Measurements from ENCODE around the gene AQP12A. TPM values are rescaled to one million over a fixed set of nuclear protein-coding genes. Genes with fewer than 3 reads are reported as not detected.

Gene AQP12A
- polyA plus RNA-seq, 1 donor (not counting 4 experiments of a cell fraction or from before 2014, with no cell fraction given) = not detected

DNA sequence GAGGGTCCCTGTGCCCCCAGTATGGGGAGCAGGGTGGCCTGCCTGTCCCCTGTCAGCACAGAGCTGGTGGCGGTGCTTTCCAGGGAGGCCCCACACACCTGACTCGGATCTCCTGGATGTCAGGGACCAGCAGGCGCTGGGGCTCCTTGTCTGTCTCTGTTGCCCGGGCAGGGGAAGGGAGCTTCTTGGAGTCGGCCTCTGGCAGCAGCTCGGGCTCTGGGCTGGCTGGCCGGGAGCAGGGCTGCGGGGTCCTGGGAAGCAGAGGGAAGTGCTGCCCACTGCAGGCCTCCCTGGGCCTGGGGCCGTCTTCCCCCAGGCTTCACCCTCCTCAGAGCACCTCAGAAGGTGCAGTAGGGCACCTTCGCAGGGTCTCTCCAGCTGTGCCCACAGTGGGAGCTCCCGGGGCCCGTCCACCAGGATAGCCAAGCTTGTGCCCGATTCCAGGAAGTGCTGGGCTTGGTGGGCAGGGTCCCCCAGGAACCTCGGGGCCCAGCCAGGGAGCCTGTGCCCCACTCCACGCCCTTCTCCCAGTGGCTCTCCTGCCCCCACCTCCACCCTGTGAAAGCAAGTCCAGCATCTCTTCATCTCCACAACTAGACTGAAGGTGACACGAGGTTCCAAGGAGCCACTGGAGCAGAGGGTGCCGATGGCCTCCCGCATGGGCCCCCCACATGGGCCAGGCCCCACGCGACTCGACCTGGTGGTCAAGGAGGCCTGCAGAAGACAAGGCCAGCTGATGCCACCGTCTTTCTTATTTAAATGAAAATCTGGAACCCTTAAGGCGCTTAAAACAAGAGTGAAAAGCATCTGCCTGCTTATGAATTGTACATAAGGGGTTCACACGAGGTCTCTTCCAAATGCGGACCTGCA lies 28.2 kb downstream of the AQP12A start:
- DNase-seq (ENCODE audit: low read depth, low spot score) (no peak), FAIRE-seq (no peak)
- H3K79me2 ChIP-seq (ENCODE audit: control insufficient read depth, insufficient read depth, low read length) = no peaks in the 10 kb centered on the region
- no peak overlapping the region for H3K27ac ChIP-seq (ENCODE audit: control insufficient read depth, insufficient read depth, low read length)
- no peaks in the 10 kb centered on the region for H3K9me3 ChIP-seq (ENCODE audit: control insufficient read depth, low read depth, low read length)
- H3K36me3 ChIP-seq (ENCODE audit: control insufficient read depth in 2 of 2, extremely low read depth in 1 of 2, insufficient read depth in 2 of 2, low read length in 2 of 2) = no peaks in the 10 kb centered on the region
- H2AFZ ChIP-seq (ENCODE audit: control insufficient read depth, low read length) = no peak overlapping the region
- H3K9me1 ChIP-seq (ENCODE audit: control insufficient read depth, extremely low read depth, insufficient read depth, low read length) = no peaks in the 10 kb centered on the region
- H3K4me1 ChIP-seq (ENCODE audit: control insufficient read depth, extremely low read depth, insufficient read depth, low read length) = no peaks in the 10 kb centered on the region
- no peaks in the 10 kb centered on the region for H4K20me1 ChIP-seq (ENCODE audit: control insufficient read depth, extremely low read depth, insufficient read depth, low read length)
- H3K4me3 ChIP-seq (ENCODE audit: control insufficient read depth in 2 of 3, extremely low read depth in 1 of 3, insufficient read depth in 2 of 3, low read depth in 1 of 3, low read length in 3 of 3) = no peak overlapping the region
- no peak overlapping the region for H3K9ac ChIP-seq (ENCODE audit: control insufficient read depth, extremely low read depth, insufficient read depth, low read length)
- peaks cover 5% of the 10 kb centered on the region for H3K27me3 ChIP-seq (ENCODE audit: control insufficient read depth, extremely low read depth, insufficient read depth, low read length)
- TF ChIP-seq, protein P1, sequence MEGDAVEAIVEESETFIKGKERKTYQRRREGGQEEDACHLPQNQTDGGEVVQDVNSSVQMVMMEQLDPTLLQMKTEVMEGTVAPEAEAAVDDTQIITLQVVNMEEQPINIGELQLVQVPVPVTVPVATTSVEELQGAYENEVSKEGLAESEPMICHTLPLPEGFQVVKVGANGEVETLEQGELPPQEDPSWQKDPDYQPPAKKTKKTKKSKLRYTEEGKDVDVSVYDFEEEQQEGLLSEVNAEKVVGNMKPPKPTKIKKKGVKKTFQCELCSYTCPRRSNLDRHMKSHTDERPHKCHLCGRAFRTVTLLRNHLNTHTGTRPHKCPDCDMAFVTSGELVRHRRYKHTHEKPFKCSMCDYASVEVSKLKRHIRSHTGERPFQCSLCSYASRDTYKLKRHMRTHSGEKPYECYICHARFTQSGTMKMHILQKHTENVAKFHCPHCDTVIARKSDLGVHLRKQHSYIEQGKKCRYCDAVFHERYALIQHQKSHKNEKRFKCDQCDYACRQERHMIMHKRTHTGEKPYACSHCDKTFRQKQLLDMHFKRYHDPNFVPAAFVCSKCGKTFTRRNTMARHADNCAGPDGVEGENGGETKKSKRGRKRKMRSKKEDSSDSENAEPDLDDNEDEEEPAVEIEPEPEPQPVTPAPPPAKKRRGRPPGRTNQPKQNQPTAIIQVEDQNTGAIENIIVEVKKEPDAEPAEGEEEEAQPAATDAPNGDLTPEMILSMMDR (optimal IDR thresholded peaks at IDR 0.05 in 1 of 3, IDR thresholded peaks at IDR 0.05 in 1 of 3, conservative IDR thresholded peaks at IDR 0.05 in 1 of 3; ENCODE audit: extremely low read depth in 1 of 3, insufficient read depth in 2 of 3, low read length in 3 of 3) = no peak
- TF ChIP-seq EZH2 (IDR thresholded peaks at IDR 0.05; ENCODE audit: low read length) = no peak
- no peak overlapping the region for H3K4me2 ChIP-seq (ENCODE audit: control insufficient read depth, extremely low read depth, insufficient read depth, low read depth, low read length)
- dilution Hi-C loops (cut with MboI; ENCODE audit: extremely low pct_ligation_motif_present, low sequenced_read_pairs) = no loop called here

DNA sequence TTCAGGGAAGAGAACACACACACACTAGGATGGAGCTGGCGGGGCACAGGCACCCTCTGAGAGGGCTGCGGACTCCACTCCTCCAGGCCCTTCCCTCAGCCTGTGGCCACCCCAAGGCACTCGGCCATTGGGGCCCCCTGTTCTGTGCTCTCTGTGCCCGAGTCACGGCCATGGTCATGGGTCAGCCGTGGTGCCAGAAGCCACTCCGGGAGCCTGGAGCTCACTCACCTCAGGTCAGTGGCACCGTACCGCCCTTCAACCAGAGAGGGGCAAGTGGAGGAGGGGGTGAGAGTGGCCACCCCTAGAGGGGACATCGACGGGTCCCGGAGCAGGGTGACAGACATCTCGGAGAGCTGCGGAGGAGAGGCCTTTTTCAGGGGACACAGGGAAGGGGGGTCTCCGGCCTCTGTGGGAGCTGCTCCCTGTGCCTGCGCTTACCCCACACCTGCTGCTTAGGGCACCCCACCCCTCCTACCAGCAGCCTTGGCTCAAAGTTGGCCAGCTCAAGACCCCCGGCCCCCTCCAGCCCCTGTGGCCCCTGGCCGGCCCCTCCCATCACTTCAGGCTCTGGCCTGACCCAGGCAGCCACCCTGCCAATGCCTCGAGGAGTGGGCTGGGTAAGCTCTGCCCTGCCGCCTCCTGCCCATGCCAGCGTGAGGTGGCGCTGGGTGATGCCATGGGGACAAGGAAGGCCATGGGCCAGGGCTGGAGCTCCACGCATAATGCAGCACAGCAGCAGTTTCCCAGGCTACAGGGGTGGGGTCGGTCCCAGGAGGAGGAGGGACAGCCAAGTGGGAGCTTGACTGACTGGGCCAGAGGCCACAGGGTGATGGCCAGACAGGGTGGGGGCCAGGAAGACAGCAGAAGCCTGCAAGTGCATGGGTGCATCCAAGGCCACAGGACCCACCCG lies 29.3 kb downstream of the AQP12A start:
- no peaks in the 10 kb centered on the region for H3K36me3 ChIP-seq (ENCODE audit: control insufficient read depth in 2 of 2, extremely low read depth in 1 of 2, insufficient read depth in 2 of 2, low read length in 2 of 2)
- no peak overlapping the region for H3K9ac ChIP-seq (ENCODE audit: control insufficient read depth, extremely low read depth, insufficient read depth, low read length)
- H3K9me1 ChIP-seq (ENCODE audit: control insufficient read depth, extremely low read depth, insufficient read depth, low read length) = no peaks in the 10 kb centered on the region
- no peaks in the 10 kb centered on the region for H3K79me2 ChIP-seq (ENCODE audit: control insufficient read depth, insufficient read depth, low read length)
- no peak overlapping the region for H2AFZ ChIP-seq (ENCODE audit: control insufficient read depth, low read length)
- DNase-seq (ENCODE audit: low read depth, low spot score) (no peak), FAIRE-seq (no peak)
- no peaks in the 10 kb centered on the region for H4K20me1 ChIP-seq (ENCODE audit: control insufficient read depth, extremely low read depth, insufficient read depth, low read length)
- no peaks in the 10 kb centered on the region for H3K4me1 ChIP-seq (ENCODE audit: control insufficient read depth, extremely low read depth, insufficient read depth, low read length)
- H3K4me2 ChIP-seq (ENCODE audit: control insufficient read depth, extremely low read depth, insufficient read depth, low read depth, low read length) = no peak overlapping the region
- no peaks in the 10 kb centered on the region for H3K9me3 ChIP-seq (ENCODE audit: control insufficient read depth, low read depth, low read length)
- no peak overlapping the region for H3K4me3 ChIP-seq (ENCODE audit: control insufficient read depth in 2 of 3, extremely low read depth in 1 of 3, insufficient read depth in 2 of 3, low read depth in 1 of 3, low read length in 3 of 3)
- H3K27me3 ChIP-seq (ENCODE audit: control insufficient read depth, extremely low read depth, insufficient read depth, low read length) = no peaks in the 10 kb centered on the region
- H3K27ac ChIP-seq (ENCODE audit: control insufficient read depth, insufficient read depth, low read length) = no peak overlapping the region
- dilution Hi-C loops (cut with MboI; ENCODE audit: extremely low pct_ligation_motif_present, low sequenced_read_pairs) = no loop called here
- no peak for TF ChIP-seq EZH2 (IDR thresholded peaks at IDR 0.05; ENCODE audit: low read length)
- TF ChIP-seq, protein P1 (optimal IDR thresholded peaks at IDR 0.05 in 1 of 3, IDR thresholded peaks at IDR 0.05 in 1 of 3, conservative IDR thresholded peaks at IDR 0.05 in 1 of 3; ENCODE audit: extremely low read depth in 1 of 3, insufficient read depth in 2 of 3, low read length in 3 of 3) = no peak
